Stimulated activated CD8-positive, alpha-beta memory T cell treated with anti-CD3 and anti-CD28 coated beads, Interleukin-7, amount 100 ng/mL, for 1 hour (primary cell): ENCODE data around the gene PRDM16.

Experiments
- DNase-seq, 2 donors: peaks; one replicate each; pipeline ENCODE4 v3.0.0-alpha.2; 2020; ENCODE audit warnings: low read depth in 2 of 2

Gene PRDM16

GRCh38 chr1:3069491-3070308 is 697 bp downstream of the PRDM16 start:
- no peak for DNase-seq

- DNase-seq: no peak
These were observed 1.3 kb downstream of the PRDM16 start for GRCh38 chr1:3070309-3070643.

GRCh38 chr1:3070644-3071564 is 1.9 kb downstream of the PRDM16 start:
- DNase-seq: no peak

GRCh38 chr1:3071565-3072390 is 2.8 kb downstream of the PRDM16 start:
- DNase-seq: no peak

- DNase-seq: no peak
These were observed 3.6 kb downstream of the PRDM16 start for GRCh38 chr1:3072391-3073185.

- no peak for DNase-seq
These were observed 4.1 kb downstream of the PRDM16 start for GRCh38 chr1:3073186-3073488.

GRCh38 chr1:3073489-3074296 is 4.7 kb downstream of the PRDM16 start:
- DNase-seq: no peak

- no peak for DNase-seq
These were observed 5.3 kb downstream of the PRDM16 start for GRCh38 chr1:3074297-3074741.

- DNase-seq: no peak
These were observed 5.8 kb downstream of the PRDM16 start for GRCh38 chr1:3074800-3075199.

- no peak for DNase-seq
These were observed 6.8 kb downstream of the PRDM16 start for GRCh38 chr1:3075666-3076362.

- DNase-seq: no peak
These were observed 7.3 kb downstream of the PRDM16 start for GRCh38 chr1:3076363-3076740.

GRCh38 chr1:3077081-3077480 is 8.1 kb downstream of the PRDM16 start:
- no peak for DNase-seq

GRCh38 chr1:3077561-3077960 is 8.6 kb downstream of the PRDM16 start:
- DNase-seq: no peak

GRCh38 chr1:3078430-3078861 is 9.4 kb downstream of the PRDM16 start:
- no peak for DNase-seq

GRCh38 chr1:3078871-3079270 is 9.9 kb downstream of the PRDM16 start:
- DNase-seq: no peak

GRCh38 chr1:3079381-3080052 is 10.5 kb downstream of the PRDM16 start:
- DNase-seq: no peak

GRCh38 chr1:3080053-3080955 is 11.3 kb downstream of the PRDM16 start:
- DNase-seq: no peak

GRCh38 chr1:3081171-3081683 is 12.2 kb downstream of the PRDM16 start:
- no peak for DNase-seq
